DND-41 (cell line): Measurements from ENCODE around the gene ARHGEF7.

Source experiments
- EZH2 ChIP-seq: IDR thresholded peaks from 3 replicates; pipeline ENCODE4 v1.6.1; 2012; ENCODE audit warnings: borderline replicate concordance, low read depth, mild to moderate bottlenecking, moderate library complexity, low read length, inconsistent platforms; ENCODE audit not compliant: severe bottlenecking
- TF ChIP-seq, protein P1 (sequence below): IDR thresholded peaks from 2 replicates; pipeline ENCODE4 v1.5.1; 2012; ENCODE audit warnings: borderline replicate concordance, low read length, moderate library complexity, mild to moderate bottlenecking; ENCODE audit not compliant: poor library complexity, severe bottlenecking; ENCODE audit errors: extremely low read depth

GRCh38 chr13:111353508-111353907 lies 238.4 kb downstream of the ARHGEF7 start:
- TF ChIP-seq, protein P1, sequence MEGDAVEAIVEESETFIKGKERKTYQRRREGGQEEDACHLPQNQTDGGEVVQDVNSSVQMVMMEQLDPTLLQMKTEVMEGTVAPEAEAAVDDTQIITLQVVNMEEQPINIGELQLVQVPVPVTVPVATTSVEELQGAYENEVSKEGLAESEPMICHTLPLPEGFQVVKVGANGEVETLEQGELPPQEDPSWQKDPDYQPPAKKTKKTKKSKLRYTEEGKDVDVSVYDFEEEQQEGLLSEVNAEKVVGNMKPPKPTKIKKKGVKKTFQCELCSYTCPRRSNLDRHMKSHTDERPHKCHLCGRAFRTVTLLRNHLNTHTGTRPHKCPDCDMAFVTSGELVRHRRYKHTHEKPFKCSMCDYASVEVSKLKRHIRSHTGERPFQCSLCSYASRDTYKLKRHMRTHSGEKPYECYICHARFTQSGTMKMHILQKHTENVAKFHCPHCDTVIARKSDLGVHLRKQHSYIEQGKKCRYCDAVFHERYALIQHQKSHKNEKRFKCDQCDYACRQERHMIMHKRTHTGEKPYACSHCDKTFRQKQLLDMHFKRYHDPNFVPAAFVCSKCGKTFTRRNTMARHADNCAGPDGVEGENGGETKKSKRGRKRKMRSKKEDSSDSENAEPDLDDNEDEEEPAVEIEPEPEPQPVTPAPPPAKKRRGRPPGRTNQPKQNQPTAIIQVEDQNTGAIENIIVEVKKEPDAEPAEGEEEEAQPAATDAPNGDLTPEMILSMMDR: no peak
- no peak for TF ChIP-seq EZH2
